ENCODE measurements around the gene FCRL1.

The FCRL1 gene

GRCh38 chr1:157766792-157767191 is 53.1 kb downstream of the FCRL1 start:
- TF ChIP-seq, protein P1, sequence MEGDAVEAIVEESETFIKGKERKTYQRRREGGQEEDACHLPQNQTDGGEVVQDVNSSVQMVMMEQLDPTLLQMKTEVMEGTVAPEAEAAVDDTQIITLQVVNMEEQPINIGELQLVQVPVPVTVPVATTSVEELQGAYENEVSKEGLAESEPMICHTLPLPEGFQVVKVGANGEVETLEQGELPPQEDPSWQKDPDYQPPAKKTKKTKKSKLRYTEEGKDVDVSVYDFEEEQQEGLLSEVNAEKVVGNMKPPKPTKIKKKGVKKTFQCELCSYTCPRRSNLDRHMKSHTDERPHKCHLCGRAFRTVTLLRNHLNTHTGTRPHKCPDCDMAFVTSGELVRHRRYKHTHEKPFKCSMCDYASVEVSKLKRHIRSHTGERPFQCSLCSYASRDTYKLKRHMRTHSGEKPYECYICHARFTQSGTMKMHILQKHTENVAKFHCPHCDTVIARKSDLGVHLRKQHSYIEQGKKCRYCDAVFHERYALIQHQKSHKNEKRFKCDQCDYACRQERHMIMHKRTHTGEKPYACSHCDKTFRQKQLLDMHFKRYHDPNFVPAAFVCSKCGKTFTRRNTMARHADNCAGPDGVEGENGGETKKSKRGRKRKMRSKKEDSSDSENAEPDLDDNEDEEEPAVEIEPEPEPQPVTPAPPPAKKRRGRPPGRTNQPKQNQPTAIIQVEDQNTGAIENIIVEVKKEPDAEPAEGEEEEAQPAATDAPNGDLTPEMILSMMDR (conservative IDR thresholded peaks at IDR 0.05; ENCODE audit: low read depth, low read length) = no peak
- no peak overlapping the region for H3K4me3 ChIP-seq (ENCODE audit: low read length)
- DNase-seq (ENCODE audit: low read depth) = no peak

GRCh38 chr1:157758018-157758417 is 61.9 kb downstream of the FCRL1 start:
- DNase-seq (ENCODE audit: low read depth) = no peak
- TF ChIP-seq, protein P1 (conservative IDR thresholded peaks at IDR 0.05; ENCODE audit: low read depth, low read length) = no peak
- H3K4me3 ChIP-seq (ENCODE audit: low read length) = no peak overlapping the region

- TF ChIP-seq, protein P1 (conservative IDR thresholded peaks at IDR 0.05; ENCODE audit: low read depth, low read length) = no peak
- DNase-seq (ENCODE audit: low read depth) = no peak
- H3K4me3 ChIP-seq (ENCODE audit: low read length) = no peak overlapping the region
These were observed 66.3 kb downstream of the FCRL1 start for GRCh38 chr1:157753611-157754010.

- H3K4me3 ChIP-seq (ENCODE audit: low read length) = no peak overlapping the region
- TF ChIP-seq, protein P1 (conservative IDR thresholded peaks at IDR 0.05; ENCODE audit: low read depth, low read length) = no peak
- no peak for DNase-seq (ENCODE audit: low read depth)
These were observed 68.6 kb downstream of the FCRL1 start for GRCh38 chr1:157751283-157751682.

- TF ChIP-seq, protein P1 (conservative IDR thresholded peaks at IDR 0.05; ENCODE audit: low read depth, low read length) = no peak
- no peak overlapping the region for H3K4me3 ChIP-seq (ENCODE audit: low read length)
- no peak for DNase-seq (ENCODE audit: low read depth)
These were observed 71.6 kb downstream of the FCRL1 start for GRCh38 chr1:157748262-157748817.
